H4 (cell line): ENCODE data around the gene DEF6. TPM values are rescaled to one million over a fixed set of nuclear protein-coding genes. Genes with fewer than 3 reads are reported as not detected.
"Not testable (repeated sequence)": the region's sequence is repeated elsewhere in the genome, so short reads cannot be mapped to it uniquely, and the experiment has no call there.

Experiments used
- DNase-seq: peaks from one replicate; pipeline ENCODE4 v3.0.0-alpha.2; 2015; ENCODE audit warnings: low spot score
- total RNA-seq: library from RNA; depleted of rRNA; stranded (reverse); fragments of >200 nt; shearing (Covaris generic); gene quantifications from 2 replicates; pipeline ENCODE4 v1.2.3, GENCODE V29; 2014

The DEF6 gene
- total RNA-seq, 1 experiment from 2014 or later = 0.43 TPM

- DNase-seq = no peak
Measured at GRCh38 chr6:35309611-35310264, 12.1 kb downstream of the DEF6 start.

GRCh38 chr6:35310265-35310831, 12.7 kb downstream of the DEF6 start:
- no peak for DNase-seq

GRCh38 chr6:35311390-35312075, 13.9 kb downstream of the DEF6 start:
- DNase-seq = no peak

GRCh38 chr6:35312076-35312800, 14.6 kb downstream of the DEF6 start:
- DNase-seq = no peak

- no peak for DNase-seq
Measured at GRCh38 chr6:35312807-35313206, 15.2 kb downstream of the DEF6 start.

DNA sequence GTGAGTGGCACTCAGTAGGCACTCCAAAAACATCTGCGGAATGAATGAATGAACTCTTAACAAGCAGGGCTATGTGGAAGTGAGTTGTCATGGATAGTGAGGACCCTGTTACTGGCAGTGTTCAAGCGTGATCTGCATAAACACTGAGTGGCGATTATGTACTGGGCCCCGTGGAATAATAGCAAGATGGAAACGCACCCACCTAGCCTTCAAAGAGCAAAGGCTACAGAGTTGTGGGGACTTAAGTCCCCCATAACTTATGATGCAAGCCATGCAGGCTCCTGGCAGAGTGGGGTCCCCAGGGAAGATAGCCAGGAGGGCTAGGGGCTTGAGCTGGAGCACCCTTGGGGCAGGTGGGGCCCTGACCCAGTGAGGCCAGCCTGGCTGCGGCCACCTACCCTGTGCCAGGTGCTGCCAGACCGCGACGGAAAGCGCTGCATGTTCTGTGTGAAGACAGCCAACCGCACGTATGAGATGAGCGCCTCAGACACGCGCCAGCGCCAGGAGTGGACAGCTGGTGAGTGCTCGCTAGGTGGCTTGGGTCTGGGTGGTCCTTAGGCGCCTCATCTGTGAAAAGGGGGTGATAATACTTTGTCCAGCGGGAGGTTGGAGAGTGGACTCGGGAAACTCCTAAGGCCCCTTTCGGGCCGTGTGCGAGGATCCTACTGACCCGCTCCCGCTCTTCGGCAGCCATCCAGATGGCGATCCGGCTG, 20.0 kb downstream of the DEF6 start:
- DNase-seq = no peak

DNA sequence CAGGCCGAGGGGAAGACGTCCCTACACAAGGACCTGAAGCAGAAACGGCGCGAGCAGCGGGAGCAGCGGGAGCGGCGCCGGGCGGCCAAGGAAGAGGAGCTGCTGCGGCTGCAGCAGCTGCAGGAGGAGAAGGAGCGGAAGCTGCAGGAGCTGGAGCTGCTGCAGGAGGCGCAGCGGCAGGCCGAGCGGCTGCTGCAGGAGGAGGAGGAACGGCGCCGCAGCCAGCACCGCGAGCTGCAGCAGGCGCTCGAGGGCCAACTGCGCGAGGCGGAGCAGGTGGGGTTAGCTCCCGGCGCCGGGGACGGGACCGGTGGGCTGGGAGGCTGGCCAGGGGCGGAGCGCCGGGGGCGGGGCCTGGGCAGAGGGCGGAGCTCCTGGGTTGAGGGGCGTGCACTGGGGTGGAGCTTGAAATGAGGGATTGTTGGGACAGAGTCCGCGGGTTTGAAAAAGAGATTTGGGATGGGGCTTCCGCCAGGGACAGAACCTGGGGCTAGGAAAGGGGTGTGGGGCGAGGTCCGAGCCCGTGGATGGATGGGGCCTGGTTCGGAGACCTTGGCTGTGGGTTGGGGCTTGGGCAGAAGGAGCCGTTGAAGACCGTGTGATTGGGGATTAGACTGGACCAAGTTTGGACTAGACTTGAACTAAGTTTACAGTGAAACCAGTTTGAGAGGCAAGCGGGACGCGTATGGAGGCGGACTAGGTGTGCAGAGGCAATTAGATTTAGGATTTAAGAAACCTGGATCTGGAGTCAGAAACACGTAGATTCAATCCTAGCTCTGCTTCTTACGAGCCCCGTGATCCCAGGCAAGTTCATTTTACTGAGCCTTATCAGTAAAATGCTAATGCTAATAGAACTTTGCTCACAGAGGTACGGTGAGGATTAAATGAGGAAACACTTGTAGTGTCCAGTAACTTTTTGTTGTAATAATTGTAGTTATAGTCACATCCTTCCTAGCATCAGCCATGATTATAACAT, 20.9 kb downstream of the DEF6 start:
- DNase-seq = peak; percentile 73

GRCh38 chr6:35319346-35320030, 21.9 kb downstream of the DEF6 start:
- DNase-seq = no peak

- DNase-seq = no peak
Measured at GRCh38 chr6:35320031-35320410, 22.4 kb downstream of the DEF6 start.

- no peak for DNase-seq
Measured at GRCh38 chr6:35321091-35321490, 23.5 kb downstream of the DEF6 start.

- peak; percentile 37 for DNase-seq
Measured at GRCh38 chr6:35327349-35328027, 29.9 kb downstream of the DEF6 start.

GRCh38 chr6:35328108-35328723, 30.6 kb downstream of the DEF6 start:
- no peak for DNase-seq

- not testable (repeated sequence) for DNase-seq
Measured at GRCh38 chr6:35328965-35329364, 31.3 kb downstream of the DEF6 start.

GRCh38 chr6:35330541-35331119, 33.0 kb downstream of the DEF6 start:
- DNase-seq = no peak

DNA sequence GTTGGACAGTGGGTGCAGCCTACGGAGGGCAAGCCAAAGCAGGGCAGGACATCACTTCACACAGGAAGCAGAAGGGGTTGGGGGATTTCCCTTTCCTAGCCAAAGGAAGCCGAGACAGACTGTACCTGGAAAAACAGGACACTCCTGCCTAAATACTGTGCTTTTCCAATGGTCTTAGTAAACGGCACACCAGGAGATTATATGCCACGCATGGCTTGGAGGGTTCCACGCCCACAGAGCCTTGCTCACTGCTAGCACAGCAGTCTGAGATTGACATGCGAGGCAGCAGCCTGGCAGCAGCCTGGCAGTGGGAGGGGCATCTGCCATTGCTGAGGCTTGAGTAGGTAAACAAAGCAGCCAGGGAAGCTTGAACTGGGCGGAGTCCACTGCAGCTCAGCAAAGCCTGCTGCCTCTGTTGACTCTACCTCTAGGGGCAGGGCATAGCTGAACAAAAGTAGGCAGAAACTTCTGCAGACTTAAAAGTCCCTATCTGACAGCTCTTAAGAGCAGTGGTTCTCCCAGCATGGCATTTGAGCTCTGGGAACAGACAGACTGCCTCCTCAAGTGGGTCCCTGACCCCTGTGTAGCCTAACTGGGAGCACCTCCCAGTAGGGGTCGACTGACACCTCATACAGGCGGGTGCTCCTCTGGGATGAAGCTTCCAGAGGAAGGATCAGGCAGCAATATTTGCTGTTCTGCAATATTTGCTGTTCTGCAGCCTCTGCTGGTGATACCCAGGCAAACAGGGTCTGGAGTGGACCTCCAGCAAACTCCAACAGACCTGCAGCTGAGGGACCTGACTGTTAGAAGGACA, 34.7 kb downstream of the DEF6 start:
- DNase-seq = peak; percentile 65

DNA sequence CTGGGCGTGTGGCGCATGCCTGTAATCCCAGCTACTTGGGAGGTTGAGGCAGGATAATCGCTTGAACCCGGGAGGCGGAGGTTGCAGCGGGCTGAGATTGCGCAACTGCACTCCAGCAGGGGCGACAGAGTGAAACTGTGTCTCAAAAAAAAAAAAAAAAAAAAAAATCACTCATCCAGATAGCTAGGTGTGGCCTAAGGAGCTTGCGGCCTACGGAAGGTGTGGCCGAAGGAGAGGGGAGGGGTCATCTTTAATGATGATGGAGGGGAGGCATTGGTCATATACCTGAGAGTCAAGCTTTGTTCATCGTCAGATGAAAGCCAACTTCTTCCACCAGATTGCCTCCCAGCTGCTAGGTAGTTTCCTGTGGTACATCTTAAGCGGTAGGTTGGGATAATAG, 43.9 kb downstream of the DEF6 start:
- no peak for DNase-seq

DNA sequence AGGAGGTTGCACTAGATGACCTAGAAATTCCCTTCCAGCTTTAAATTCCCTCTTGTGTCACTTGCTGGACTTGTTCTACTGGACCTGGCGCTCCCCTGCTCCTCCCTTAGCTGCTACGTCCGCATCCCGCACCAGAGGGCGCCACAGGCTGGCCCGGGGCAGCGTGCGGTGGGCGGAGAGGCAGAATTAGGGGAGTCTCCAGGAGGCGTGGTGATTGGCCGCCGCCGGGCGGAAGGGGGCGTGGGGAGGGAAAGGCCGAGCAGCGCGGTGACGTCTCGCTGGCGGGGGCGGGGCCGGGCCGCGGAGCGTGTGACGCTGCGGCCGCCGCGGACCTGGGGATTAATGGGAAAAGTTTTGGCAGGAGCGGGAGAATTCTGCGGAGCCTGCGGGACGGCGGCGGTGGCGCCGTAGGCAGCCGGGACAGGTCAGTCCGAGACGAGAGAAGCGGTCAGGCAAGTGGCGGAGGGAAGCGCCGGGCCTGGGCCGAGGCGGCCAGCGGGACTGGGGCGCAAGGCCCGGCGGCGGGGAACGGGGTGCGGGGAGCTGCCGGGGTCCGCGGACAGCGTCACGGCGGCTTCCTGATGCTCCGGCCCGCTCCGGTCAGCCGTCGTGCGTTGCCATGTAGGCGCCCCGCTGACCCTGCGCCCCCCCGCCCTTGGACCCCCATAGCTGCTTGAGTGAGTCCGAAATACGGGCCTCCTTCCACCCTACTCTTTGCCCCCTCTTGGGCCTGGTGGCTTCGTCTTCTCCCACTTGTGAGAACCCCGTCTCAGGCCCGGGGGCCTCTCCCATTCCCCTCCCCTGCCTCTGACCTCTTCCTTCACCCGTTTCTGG, 44.9 kb downstream of the DEF6 start, which contains the start of gene PPARD:
TSS of gene PPARD (plus strand) at position 301 of the 834 bp plus-strand sequence. CDS start 68,530 bp downstream, outside the sequence.
- peak; percentile 90 for DNase-seq
